ENCODE measurements around the gene SSC4D.
A peak's percentile ranks its signal among the peaks of the same experiment; 100 is the strongest.
"Not testable (repeated sequence)": the region's sequence is repeated elsewhere in the genome, so short reads cannot be mapped to it uniquely, and the experiment has no call there.

The SSC4D gene

GRCh38 chr7:76381814-76382213, 27.7 kb downstream of the SSC4D start:
- no peak for DNase-seq

- DNase-seq: no peak
Measured at GRCh38 chr7:76380623-76380966, 28.9 kb downstream of the SSC4D start.

- no peak for DNase-seq
Measured at GRCh38 chr7:76377186-76377918, 32.1 kb downstream of the SSC4D start.

GRCh38 chr7:76375251-76375650, 34.2 kb downstream of the SSC4D start:
- no peak for DNase-seq

- DNase-seq: no peak
Measured at GRCh38 chr7:76372984-76373833, 36.3 kb downstream of the SSC4D start.

GRCh38 chr7:76371396-76371795, 38.1 kb downstream of the SSC4D start:
- no peak for DNase-seq

- no peak for DNase-seq
Measured at GRCh38 chr7:76369018-76369417, 40.5 kb downstream of the SSC4D start.

GRCh38 chr7:76368190-76368589, 41.3 kb downstream of the SSC4D start:
- DNase-seq: no peak

- no peak for DNase-seq
Measured at GRCh38 chr7:76364198-76364584, 45.3 kb downstream of the SSC4D start.

- not testable (repeated sequence) for DNase-seq
Measured at GRCh38 chr7:76363754-76364153, 45.7 kb downstream of the SSC4D start.

GRCh38 chr7:76359978-76360638, 49.4 kb downstream of the SSC4D start:
- no peak for DNase-seq

GRCh38 chr7:76359111-76359977, 50.2 kb downstream of the SSC4D start:
- peak; percentile 99 for DNase-seq

- peak; percentile 98 for DNase-seq
Measured at GRCh38 chr7:76358481-76359110, 50.9 kb downstream of the SSC4D start, which contains the start of gene YWHAG. Gene YWHAG (minus strand): TSS chr7:76358991. CDS start chr7:76358808, 183 bp downstream.

GRCh38 chr7:76358011-76358480, 51.5 kb downstream of the SSC4D start:
- peak; percentile 79 for DNase-seq

- no peak for DNase-seq
Measured at GRCh38 chr7:76357475-76358010, 52.0 kb downstream of the SSC4D start.

- no peak for DNase-seq
Measured at GRCh38 chr7:76356823-76357222, 52.7 kb downstream of the SSC4D start.

- DNase-seq: no peak
Measured at GRCh38 chr7:76356115-76356514, 53.4 kb downstream of the SSC4D start.

- DNase-seq: no peak
Measured at GRCh38 chr7:76354981-76355730, 54.3 kb downstream of the SSC4D start.

GRCh38 chr7:76354516-76354915, 55.0 kb downstream of the SSC4D start:
- no peak for DNase-seq

- DNase-seq: no peak
Measured at GRCh38 chr7:76353744-76354143, 55.8 kb downstream of the SSC4D start.

- no peak for DNase-seq
Measured at GRCh38 chr7:76352193-76352592, 57.3 kb downstream of the SSC4D start.

Measured in right forelimb (tissue), 1 donor.